Neural cell (in vitro differentiated cells): Measurements from ENCODE around the gene CCDC87. TPM values are rescaled to one million over a fixed set of nuclear protein-coding genes. Genes with fewer than 3 reads are reported as not detected.

ENCODE experiments used
- H2AFZ ChIP-seq: fragments of 200-600, 300-800 bp; sonication (generic), shearing (Covaris generic); 2 replicates; pipeline ENCODE4 v1.6.0; 2014; ENCODE audit warnings: low read depth, mild to moderate bottlenecking, antibody characterized with exemption, low read length, moderate library complexity
- H3F3A ChIP-seq: fragments of 200-600 bp; shearing (Covaris generic); 2 replicates; pipeline ENCODE4 v1.6.1; 2016; ENCODE audit warnings: mild to moderate bottlenecking, moderate library complexity, mixed read lengths, antibody characterized with exemption, low read length; ENCODE audit not compliant: insufficient read depth, poor library complexity, severe bottlenecking
- H3K27ac ChIP-seq: fragments of 200-600, 300-800 bp; sonication (generic), shearing (Covaris generic); 2 replicates; pipeline ENCODE4 v1.5.1; 2014; ENCODE audit warnings: mild to moderate bottlenecking, low read length, moderate library complexity
- H3K27me3 ChIP-seq: fragments of 300-800, 200-600 bp; sonication (generic), shearing (Covaris generic); 2 replicates; pipeline ENCODE4 v1.6.0; 2014; ENCODE audit warnings: mild to moderate bottlenecking, low read depth, low read length, moderate library complexity; ENCODE audit not compliant: insufficient read depth
- H3K36me3 ChIP-seq: fragments of 300-800, 200-600 bp; sonication (generic), shearing (Covaris generic); 2 replicates; pipeline ENCODE4 v1.5.1; 2014; ENCODE audit warnings: mild to moderate bottlenecking, antibody characterized with exemption, low read length, moderate library complexity; ENCODE audit not compliant: insufficient read depth
- H3K4me2 ChIP-seq: fragments of 300-800, 200-600 bp; sonication (generic), shearing (Covaris generic); 2 replicates; pipeline ENCODE4 v1.6.0; 2014; ENCODE audit warnings: mild to moderate bottlenecking, low read length
- H3K4me3 ChIP-seq: fragments of 300-800, 200-600 bp; sonication (generic), shearing (Covaris generic); 2 replicates; pipeline ENCODE4 v1.5.1; 2014; ENCODE audit warnings: mild to moderate bottlenecking, low read length, moderate library complexity
- H3K79me2 ChIP-seq: fragments of 200-600 bp; shearing (Covaris generic); replicated peaks from 2 replicates; pipeline ENCODE4 v1.6.0; 2014; ENCODE audit warnings: mild to moderate bottlenecking, low read length, moderate library complexity; ENCODE audit not compliant: insufficient read depth
- H3K9ac ChIP-seq: fragments of 300-800, 200-600 bp; sonication (generic), shearing (Covaris generic); 2 replicates; pipeline ENCODE4 v1.6.1; 2016; ENCODE audit warnings: mild to moderate bottlenecking, low read length, mixed read lengths
- H3K9me2 ChIP-seq: fragments of 200-600 bp; shearing (Covaris generic); 2 replicates; pipeline ENCODE4 v1.6.1; 2016; ENCODE audit warnings: mild to moderate bottlenecking, low read length, mixed read lengths; ENCODE audit not compliant: insufficient read depth
- H3K9me3 ChIP-seq: fragments of 200-600, 300-800 bp; sonication (generic), shearing (Covaris generic); 2 replicates; pipeline ENCODE4 v1.6.1; 2016; ENCODE audit warnings: mild to moderate bottlenecking, mixed run types, low read length, moderate library complexity, mixed read lengths
- H4K20me1 ChIP-seq: fragments of 200-600 bp; shearing (Covaris generic); 2 replicates; pipeline ENCODE4 v1.6.1; 2016; ENCODE audit warnings: mild to moderate bottlenecking, mixed run types; ENCODE audit not compliant: insufficient read depth
- CTCF ChIP-seq: fragments of 450-650 bp; IDR thresholded peaks from 2 replicates; pipeline ENCODE4 v1.5.1; 2014; ENCODE audit warnings: antibody characterized with exemption, mild to moderate bottlenecking, moderate library complexity; ENCODE audit not compliant: poor library complexity, severe bottlenecking
- EP300 ChIP-seq: fragments of 450-650 bp; conservative IDR thresholded peaks from 2 replicates; pipeline ENCODE4 v1.6.1; 2014; ENCODE audit warnings: antibody characterized with exemption, mild to moderate bottlenecking, moderate library complexity; ENCODE audit not compliant: poor library complexity, severe bottlenecking
- EZH2 ChIP-seq: fragments of 200-600, 300-800 bp; shearing (Covaris generic), sonication (generic); IDR thresholded peaks from 2 replicates; pipeline ENCODE4 v1.6.1; 2014; ENCODE audit warnings: antibody characterized with exemption, low read length, borderline replicate concordance, mild to moderate bottlenecking; ENCODE audit not compliant: insufficient read depth, poor library complexity, severe bottlenecking
- MXI1 ChIP-seq: fragments of 450-650 bp; conservative IDR thresholded peaks from 2 replicates; pipeline ENCODE4 v1.6.1; 2014; ENCODE audit warnings: antibody characterized with exemption, mild to moderate bottlenecking; ENCODE audit not compliant: poor library complexity, severe bottlenecking
- POLR2AphosphoS5 ChIP-seq: IDR thresholded peaks from 2 replicates; pipeline ENCODE4 v1.6.1; 2012
- RAD21 ChIP-seq: fragments of 450-650 bp; conservative IDR thresholded peaks from 2 replicates; pipeline ENCODE4 v1.6.1; 2014; ENCODE audit warnings: antibody characterized with exemption, mild to moderate bottlenecking, moderate library complexity
- REST ChIP-seq: IDR thresholded peaks from 2 replicates; pipeline ENCODE4 v1.6.1; 2012; ENCODE audit warnings: borderline replicate concordance
- SMC3 ChIP-seq: fragments of 450-650 bp; conservative IDR thresholded peaks from 2 replicates; pipeline ENCODE4 v1.6.1; 2014; ENCODE audit warnings: antibody characterized with exemption, mild to moderate bottlenecking, moderate library complexity; ENCODE audit not compliant: poor library complexity
- TAF1 ChIP-seq: IDR thresholded peaks from 2 replicates; pipeline ENCODE4 v1.6.1; 2012; ENCODE audit warnings: low read depth
- polyA plus RNA-seq: library from polyadenylated mRNA; depleted of rRNA; stranded (reverse); fragments of >200 nt; gene quantifications from 2 replicates; pipeline ENCODE4 v1.2.3, GENCODE V29; 2014

The CCDC87 gene
- polyA plus RNA-seq, 1 donor from 2014 or later = not detected

- Histone ChIP-seq H3K27me3 (no peaks in the 10 kb centered on the region), H3K4me2 (no peak within 1 kb of the TSS), H3K9ac (peak within 1 kb of the TSS; percentile 12), H3K36me3 (no peaks in the 10 kb centered on the region), H3F3A (no peaks in the 10 kb centered on the region), H3K79me2 (no peaks in the 10 kb centered on the region), H2AFZ (no peak within 1 kb of the TSS), H3K9me3 (no peaks in the 10 kb centered on the region), H3K9me2 (no peaks in the 10 kb centered on the region), H4K20me1 (no peaks in the 10 kb centered on the region), H3K4me3 (no peak within 1 kb of the TSS), H3K27ac (peak within 1 kb of the TSS; percentile 99)
- no peak for TF ChIP-seq EZH2
These were observed 24.5 kb downstream of the CCDC87 start, which contains the start of gene CTSF for GRCh38 chr11:66568124-66568916. Gene CTSF, minus strand, starts transcription at chr11:66568606. Its CDS starts 120 bp downstream, at chr11:66568486.

- Histone ChIP-seq H3K36me3 (no peaks in the 10 kb centered on the region), H3K27me3 (no peaks in the 10 kb centered on the region), H3K9me3 (no peaks in the 10 kb centered on the region), H3K79me2 (no peaks in the 10 kb centered on the region), H3K4me3 (no peak overlapping the region), H3K27ac (no peak overlapping the region), H3K4me2 (no peak overlapping the region), H2AFZ (no peak overlapping the region), H3F3A (no peaks in the 10 kb centered on the region), H3K9ac (no peak overlapping the region), H3K9me2 (no peaks in the 10 kb centered on the region), H4K20me1 (no peaks in the 10 kb centered on the region)
- no peak for TF ChIP-seq REST
- TF ChIP-seq MXI1 = no peak
- no peak for TF ChIP-seq EP300
- no peak for TF ChIP-seq POLR2AphosphoS5
- no peak for TF ChIP-seq RAD21
- no peak for TF ChIP-seq SMC3
- no peak for TF ChIP-seq EZH2
- TF ChIP-seq CTCF = no peak
- TF ChIP-seq TAF1 = no peak
These were observed 25.1 kb downstream of the CCDC87 start for GRCh38 chr11:66567787-66568123.
